Right forelimb (tissue), 1 donor: ENCODE data around the gene MAP3K2.
A peak's percentile ranks its signal among the peaks of the same experiment; 100 is the strongest.

Source experiments
- DNase-seq: peaks from one replicate; pipeline ENCODE4 v3.0.0-alpha.2; 2018

Gene MAP3K2

GRCh38 chr2:127387655-127388422 is at the start of gene MAP3K2:
MAP3K2 (minus strand) TSS chr2:127387975; CDS start chr2:127343129, 44,846 bp downstream.
- peak; percentile 96 for DNase-seq

DNA sequence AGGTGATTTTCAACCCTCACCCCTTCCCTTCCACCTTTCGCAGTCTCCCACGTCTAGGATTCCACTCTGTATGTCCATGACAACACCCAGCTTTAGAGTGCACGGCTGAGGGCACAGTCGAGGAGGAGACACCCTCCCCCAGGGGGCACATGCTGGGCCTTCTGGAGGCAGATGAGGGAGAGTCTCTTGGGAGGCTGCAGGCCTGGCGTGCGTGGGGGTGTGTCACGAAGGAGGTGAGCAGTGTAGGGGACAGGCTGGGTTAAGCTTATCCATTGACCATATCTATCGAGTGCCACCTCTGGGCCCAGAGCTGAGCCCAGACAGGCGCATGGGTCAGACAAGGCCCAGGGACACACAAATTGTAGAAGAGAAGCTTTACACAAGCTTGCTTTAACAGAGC is 49.3 kb upstream of the MAP3K2 start:
- DNase-seq = no peak

DNA sequence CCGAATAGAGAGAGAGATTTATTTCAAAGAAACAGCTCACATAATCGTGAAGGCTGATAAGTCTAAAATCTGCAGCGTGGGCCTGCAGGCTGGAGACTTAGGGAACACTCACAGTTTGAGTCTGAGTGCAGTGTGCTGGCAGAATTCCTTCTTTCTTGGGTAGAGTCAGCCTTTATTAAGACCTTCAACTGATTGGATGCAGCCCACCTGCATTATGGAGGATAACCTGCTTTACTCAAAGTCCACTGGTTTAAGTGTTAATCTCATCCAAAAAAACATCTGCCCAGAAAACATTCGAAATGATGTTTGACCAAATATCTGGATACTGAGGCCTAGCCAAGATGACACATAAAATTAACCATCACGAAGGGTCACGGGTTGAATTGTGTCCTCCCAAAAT is 46.7 kb upstream of the MAP3K2 start:
- no peak for DNase-seq

DNA sequence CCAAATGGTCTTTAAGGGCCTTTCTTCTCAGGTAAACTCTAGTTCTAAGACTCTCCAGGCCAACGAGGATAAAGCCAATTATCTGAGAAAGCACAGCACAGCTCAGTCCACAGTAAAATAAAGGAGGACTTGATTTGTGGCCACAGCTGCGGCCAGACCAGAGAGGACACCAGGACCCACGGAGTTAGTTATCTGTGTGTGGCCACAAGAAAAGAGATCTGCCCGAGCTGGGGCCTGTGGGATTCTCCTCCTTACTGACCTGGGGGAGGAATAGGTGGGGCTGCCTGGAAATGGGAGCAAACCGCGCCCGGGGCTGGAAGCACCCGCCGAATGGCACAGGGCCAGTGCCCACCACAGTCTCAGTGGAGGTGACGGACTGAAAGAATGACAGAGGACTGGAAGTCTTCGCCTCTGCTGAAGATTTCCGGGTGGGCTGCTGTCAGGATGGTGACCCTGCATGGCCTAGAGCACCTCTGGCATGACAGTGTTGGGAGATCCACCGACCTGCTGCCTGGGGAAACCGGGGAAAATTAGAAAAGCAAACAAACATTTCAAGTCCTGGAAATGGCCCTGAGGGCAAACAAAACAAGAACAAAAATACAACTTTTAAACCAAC is 43.7 kb upstream of the MAP3K2 start:
- no peak for DNase-seq

DNA sequence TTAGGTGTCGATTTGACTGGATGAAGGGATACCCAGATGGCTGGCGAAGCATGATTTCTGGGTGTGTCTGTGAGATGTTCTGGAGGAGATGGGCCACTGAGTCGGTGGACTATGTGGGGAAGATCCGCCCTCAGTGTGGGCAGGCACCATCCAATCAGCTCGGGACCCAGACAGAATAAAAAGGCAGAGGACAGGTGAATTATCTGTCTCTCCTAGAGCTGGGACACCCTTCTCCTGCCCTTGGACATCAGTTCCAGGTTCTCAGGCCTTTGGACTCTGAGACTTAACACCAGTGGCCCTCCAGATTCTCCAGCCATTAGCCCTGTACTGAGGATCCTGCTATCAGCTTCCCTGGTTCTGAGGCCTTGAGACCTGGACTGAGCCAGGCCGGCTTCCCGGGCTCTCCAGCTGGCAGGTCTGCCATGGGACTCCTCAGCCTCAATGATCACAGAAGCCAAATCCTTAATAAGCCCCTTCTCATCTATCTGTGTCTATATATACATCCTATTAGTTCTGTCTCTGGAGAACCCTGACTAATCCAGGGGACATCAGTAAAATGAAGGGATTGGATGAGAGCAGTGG is 42.2 kb upstream of the MAP3K2 start:
- DNase-seq = no peak

- DNase-seq = no peak
Measured at GRCh38 chr2:127429291-127429690, 41.5 kb upstream of the MAP3K2 start.

GRCh38 chr2:127428815-127429109 is 41.0 kb upstream of the MAP3K2 start:
- DNase-seq = no peak

GRCh38 chr2:127428057-127428814 is 40.5 kb upstream of the MAP3K2 start:
- DNase-seq = no peak

DNA sequence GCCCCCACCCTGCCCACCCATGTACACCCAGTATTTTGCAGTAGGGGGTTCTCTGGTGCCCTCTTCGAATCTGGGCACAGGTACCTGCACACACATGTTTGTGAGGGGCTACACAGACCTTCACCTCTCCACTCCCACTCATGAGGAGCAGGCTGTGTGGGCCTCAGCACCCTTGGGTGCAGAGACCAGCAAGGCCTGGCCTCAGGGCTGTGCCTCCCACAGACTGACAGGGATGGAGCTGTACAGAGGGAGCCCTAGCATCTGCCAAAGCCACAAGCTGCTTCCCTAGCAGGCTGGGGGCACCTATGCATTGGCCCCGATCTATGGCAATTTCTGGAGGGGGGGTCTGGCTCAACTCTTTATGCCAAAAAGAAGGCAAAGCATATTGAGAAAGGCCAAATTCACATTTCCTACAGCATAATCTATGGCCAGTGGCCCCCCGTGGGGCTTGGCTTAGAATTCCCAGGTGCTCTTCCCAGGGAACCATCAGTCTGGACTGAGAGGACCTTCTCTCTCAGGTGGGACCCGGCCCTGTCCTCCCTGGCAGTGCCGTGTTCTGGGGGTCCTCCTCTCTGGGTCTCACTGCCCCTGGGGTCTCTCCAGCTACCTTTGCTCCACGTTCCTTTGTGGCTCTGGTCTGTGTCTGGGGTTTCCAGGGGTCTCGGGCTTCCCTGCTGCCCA is 39.7 kb upstream of the MAP3K2 start:
- no peak for DNase-seq

DNA sequence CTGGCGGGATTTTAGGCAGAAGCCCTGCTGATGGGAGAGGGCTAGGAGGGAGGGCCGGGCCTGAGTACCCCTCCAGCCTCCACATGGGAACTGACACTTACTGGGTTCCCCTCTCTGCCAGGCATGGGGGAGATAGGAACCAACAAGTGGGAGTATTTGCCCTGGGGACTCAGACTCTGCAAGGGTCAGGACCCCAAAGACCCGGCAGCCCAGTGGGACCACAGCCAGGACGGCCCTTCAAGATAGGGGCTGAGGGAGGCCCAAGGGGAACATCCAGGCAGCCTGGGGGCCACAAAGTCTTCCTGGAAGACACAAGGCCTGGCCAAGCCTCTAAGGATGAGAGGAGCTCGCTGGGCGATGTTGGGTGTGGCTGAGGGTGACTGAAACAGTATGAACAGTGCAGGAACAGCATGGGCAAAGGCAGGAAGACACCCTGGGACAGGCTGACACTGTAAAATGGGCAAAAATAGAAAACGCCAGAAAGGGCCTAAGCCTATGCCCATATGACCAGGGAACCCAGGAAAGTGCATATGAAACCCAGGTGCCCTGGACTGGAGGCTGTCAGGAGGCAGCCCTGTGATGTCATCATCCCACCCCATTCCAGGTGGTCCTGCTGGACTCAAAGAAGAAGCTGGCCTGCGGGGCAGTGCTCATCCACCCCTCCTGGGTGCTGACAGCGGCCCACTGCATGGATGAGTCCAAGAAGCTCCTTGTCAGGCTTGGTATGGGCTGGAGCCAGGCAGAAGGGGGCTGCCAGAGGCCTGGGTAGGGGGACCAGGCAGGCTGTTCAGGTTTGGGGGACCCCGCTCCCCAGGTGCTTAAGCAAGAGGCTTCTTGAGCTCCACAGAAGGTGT is 39.0 kb upstream of the MAP3K2 start:
- no peak for DNase-seq

DNA sequence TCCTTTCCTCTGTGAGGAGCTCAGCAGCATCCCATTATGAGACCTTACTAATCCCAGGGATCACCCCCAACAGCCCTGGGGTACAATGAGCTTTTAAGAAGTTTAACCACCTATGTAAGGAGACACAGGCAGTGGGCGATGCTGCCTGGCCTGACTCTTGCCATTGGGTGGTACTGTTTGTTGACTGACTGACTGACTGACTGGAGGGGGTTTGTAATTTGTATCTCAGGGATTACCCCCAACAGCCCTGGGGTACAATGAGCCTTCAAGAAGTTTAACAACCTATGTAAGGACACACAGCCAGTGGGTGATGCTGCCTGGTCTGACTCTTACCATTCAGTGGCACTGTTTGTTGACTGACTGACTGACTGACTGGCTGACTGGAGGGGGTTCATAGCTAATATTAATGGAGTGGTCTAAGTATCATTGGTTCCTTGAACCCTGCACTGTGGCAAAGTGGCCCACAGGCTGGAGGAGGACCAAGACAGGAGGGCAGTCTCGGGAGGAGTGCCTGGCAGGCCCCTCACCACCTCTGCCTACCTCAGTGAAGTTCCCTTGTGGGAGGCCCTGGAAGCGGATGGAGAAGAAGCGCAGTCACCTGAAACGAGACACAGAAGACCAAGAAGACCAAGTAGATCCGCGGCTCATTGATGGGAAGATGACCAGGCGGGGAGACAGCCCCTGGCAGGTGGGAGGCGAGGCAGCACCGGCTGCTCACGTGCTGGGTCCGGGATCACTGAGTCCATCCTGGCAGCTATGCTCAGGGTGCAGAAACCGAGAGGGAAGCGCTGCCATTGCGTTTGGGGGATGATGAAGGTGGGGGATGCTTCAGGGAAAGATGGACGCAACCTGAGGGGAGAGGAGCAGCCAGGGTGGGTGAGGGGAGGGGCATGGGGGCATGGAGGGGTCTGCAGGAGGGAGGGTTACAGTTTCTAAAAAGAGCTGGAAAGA is 38.0 kb upstream of the MAP3K2 start:
- no peak for DNase-seq

GRCh38 chr2:127424598-127425520 is 37.1 kb upstream of the MAP3K2 start:
- no peak for DNase-seq

DNA sequence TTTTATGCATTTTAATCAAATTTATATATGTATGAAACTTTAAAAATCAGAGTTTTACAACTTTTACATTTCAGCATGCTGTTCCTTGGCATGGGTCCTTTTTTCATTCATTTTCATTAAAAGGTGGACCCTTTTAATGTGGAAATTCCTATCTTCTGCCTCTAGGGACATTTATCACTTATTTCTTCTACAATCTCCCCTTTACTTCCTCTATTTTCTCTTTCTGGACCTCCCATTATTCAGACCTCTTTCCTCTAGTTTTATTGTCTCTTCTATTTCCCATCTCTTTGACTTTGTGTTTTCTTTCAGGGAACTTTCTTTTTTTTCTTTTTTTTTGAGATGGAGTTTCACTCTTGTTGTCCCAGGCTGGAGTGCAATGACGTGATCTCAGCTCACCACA is 36.1 kb upstream of the MAP3K2 start:
- no peak for DNase-seq

GRCh38 chr2:127423478-127423843 is 35.7 kb upstream of the MAP3K2 start:
- no peak for DNase-seq

- DNase-seq = peak; percentile 58
Measured at GRCh38 chr2:127422559-127423477, 35.0 kb upstream of the MAP3K2 start.

DNA sequence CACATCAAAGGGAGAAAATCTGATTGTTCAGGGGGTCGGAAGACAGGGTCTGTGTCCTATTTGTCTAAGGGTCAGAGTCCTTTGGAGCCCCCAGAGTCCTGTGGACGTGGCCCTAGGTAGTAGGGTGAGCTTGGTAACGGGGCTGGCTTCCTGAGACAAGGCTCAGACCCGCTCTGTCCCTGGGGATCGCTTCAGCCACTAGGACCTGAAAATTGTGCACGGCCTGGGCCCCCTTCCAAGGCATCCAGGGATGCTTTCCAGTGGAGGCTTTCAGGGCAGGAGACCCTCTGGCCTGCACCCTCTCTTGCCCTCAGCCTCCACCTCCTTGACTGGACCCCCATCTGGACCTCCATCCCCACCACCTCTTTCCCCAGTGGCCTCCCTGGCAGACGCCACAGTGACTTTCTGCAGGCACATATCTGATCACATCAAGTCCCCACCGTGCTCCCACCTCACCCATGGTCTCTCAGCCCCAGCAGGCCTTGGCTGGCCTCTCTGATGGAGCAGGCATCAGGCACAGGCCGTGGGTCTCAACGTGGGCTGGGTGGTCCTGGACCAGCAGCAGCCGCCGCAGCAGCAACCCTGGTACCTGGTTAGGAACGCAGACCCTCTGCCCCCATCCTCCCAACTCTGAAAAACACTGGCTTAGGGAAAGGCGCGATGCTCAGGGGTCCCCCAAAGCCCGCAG is 34.2 kb upstream of the MAP3K2 start:
- no peak for DNase-seq

- no peak for DNase-seq
Measured at GRCh38 chr2:127421116-127421800, 33.5 kb upstream of the MAP3K2 start.
